ENCODE data around the gene GAB4.

GAB4 gene

GRCh38 chr22:16965083-16965482, 42.9 kb downstream of the GAB4 start:
- Histone ChIP-seq H3K4me1 (ENCODE audit: control insufficient read depth, insufficient read depth, low read length) (no peaks in the 10 kb centered on the region), H3K36me3 (ENCODE audit: control insufficient read depth, insufficient read depth, low read length, severe bottlenecking) (no peaks in the 10 kb centered on the region), H3K9me3 (ENCODE audit: control insufficient read depth, low read length) (no peaks in the 10 kb centered on the region), H3K4me3 (ENCODE audit: low read length) (no peak overlapping the region), H3K27me3 (replicated peaks; ENCODE audit: control insufficient read depth, insufficient read depth, low read length) (peaks cover 10% of the 10 kb centered on the region), H3K9ac (ENCODE audit: low read length) (no peak overlapping the region)
- no peak for DNase-seq (ENCODE audit: low read depth)

GRCh38 chr22:16964366-16964765, 43.7 kb downstream of the GAB4 start:
- Histone ChIP-seq H3K4me3 (ENCODE audit: low read length) (no peak overlapping the region), H3K9me3 (ENCODE audit: control insufficient read depth, low read length) (no peaks in the 10 kb centered on the region)

GRCh38 chr22:16963189-16963945, 44.7 kb downstream of the GAB4 start:
- Histone ChIP-seq H3K36me3 (ENCODE audit: control insufficient read depth, insufficient read depth, low read length, severe bottlenecking) (no peaks in the 10 kb centered on the region), H3K4me3 (ENCODE audit: low read length) (no peak overlapping the region), H3K9ac (ENCODE audit: low read length) (no peak overlapping the region), H3K27me3 (replicated peaks; ENCODE audit: control insufficient read depth, insufficient read depth, low read length) (peaks cover 3% of the 10 kb centered on the region), H3K9me3 (ENCODE audit: control insufficient read depth, low read length) (no peaks in the 10 kb centered on the region), H3K4me1 (ENCODE audit: control insufficient read depth, insufficient read depth, low read length) (no peaks in the 10 kb centered on the region)
- DNase-seq (ENCODE audit: low read depth), result no peak

More at GRCh38 chr22:16964366-16964765, 43.7 kb downstream of the GAB4 start:
- no peak overlapping the region for H3K9ac ChIP-seq (ENCODE audit: low read length)
- H3K27me3 ChIP-seq (replicated peaks; ENCODE audit: control insufficient read depth, insufficient read depth, low read length), result peaks cover 10% of the 10 kb centered on the region
- DNase-seq (ENCODE audit: low read depth), result no peak
- no peaks in the 10 kb centered on the region for H3K4me1 ChIP-seq (ENCODE audit: control insufficient read depth, insufficient read depth, low read length)
- no peaks in the 10 kb centered on the region for H3K36me3 ChIP-seq (ENCODE audit: control insufficient read depth, insufficient read depth, low read length, severe bottlenecking)

- Histone ChIP-seq H3K9me3 (ENCODE audit: control insufficient read depth, low read length) (no peaks in the 10 kb centered on the region), H3K36me3 (ENCODE audit: control insufficient read depth, insufficient read depth, low read length, severe bottlenecking) (no peaks in the 10 kb centered on the region), H3K27me3 (replicated peaks; ENCODE audit: control insufficient read depth, insufficient read depth, low read length) (peaks cover 2% of the 10 kb centered on the region), H3K4me1 (ENCODE audit: control insufficient read depth, insufficient read depth, low read length) (no peaks in the 10 kb centered on the region), H3K4me3 (ENCODE audit: low read length) (no peak overlapping the region), H3K9ac (ENCODE audit: low read length) (no peak overlapping the region)
- no peak for DNase-seq (ENCODE audit: low read depth)
Measured at GRCh38 chr22:16962501-16962900, 45.5 kb downstream of the GAB4 start.

GRCh38 chr22:16961477-16962186, 46.4 kb downstream of the GAB4 start:
- Histone ChIP-seq H3K4me3 (ENCODE audit: low read length) (no peak overlapping the region), H3K36me3 (ENCODE audit: control insufficient read depth, insufficient read depth, low read length, severe bottlenecking) (no peaks in the 10 kb centered on the region)
- no peak for DNase-seq (ENCODE audit: low read depth)

GRCh38 chr22:16960884-16961249, 47.2 kb downstream of the GAB4 start:
- Histone ChIP-seq H3K9ac (ENCODE audit: low read length) (no peak overlapping the region), H3K9me3 (ENCODE audit: control insufficient read depth, low read length) (no peaks in the 10 kb centered on the region), H3K27me3 (replicated peaks; ENCODE audit: control insufficient read depth, insufficient read depth, low read length) (peaks cover 8% of the 10 kb centered on the region), H3K36me3 (ENCODE audit: control insufficient read depth, insufficient read depth, low read length, severe bottlenecking) (no peaks in the 10 kb centered on the region), H3K4me1 (ENCODE audit: control insufficient read depth, insufficient read depth, low read length) (peaks cover 2% of the 10 kb centered on the region), H3K4me3 (ENCODE audit: low read length) (no peak overlapping the region)
- no peak for DNase-seq (ENCODE audit: low read depth)

More at GRCh38 chr22:16961477-16962186, 46.4 kb downstream of the GAB4 start:
- Histone ChIP-seq H3K27me3 (replicated peaks; ENCODE audit: control insufficient read depth, insufficient read depth, low read length) (peaks cover 6% of the 10 kb centered on the region), H3K9ac (ENCODE audit: low read length) (no peak overlapping the region), H3K4me1 (ENCODE audit: control insufficient read depth, insufficient read depth, low read length) (no peaks in the 10 kb centered on the region), H3K9me3 (ENCODE audit: control insufficient read depth, low read length) (no peaks in the 10 kb centered on the region)

GRCh38 chr22:16960220-16960883, 47.7 kb downstream of the GAB4 start:
- Histone ChIP-seq H3K4me3 (ENCODE audit: low read length) (no peak overlapping the region), H3K9me3 (ENCODE audit: control insufficient read depth, low read length) (no peaks in the 10 kb centered on the region), H3K4me1 (ENCODE audit: control insufficient read depth, insufficient read depth, low read length) (peaks cover 7% of the 10 kb centered on the region), H3K27me3 (replicated peaks; ENCODE audit: control insufficient read depth, insufficient read depth, low read length) (peaks cover 9% of the 10 kb centered on the region), H3K9ac (ENCODE audit: low read length) (no peak overlapping the region), H3K36me3 (ENCODE audit: control insufficient read depth, insufficient read depth, low read length, severe bottlenecking) (no peaks in the 10 kb centered on the region)
- no peak for DNase-seq (ENCODE audit: low read depth)

- Histone ChIP-seq H3K27me3 (replicated peaks; ENCODE audit: control insufficient read depth, insufficient read depth, low read length) (peaks cover 9% of the 10 kb centered on the region), H3K4me3 (ENCODE audit: low read length) (no peak overlapping the region), H3K36me3 (ENCODE audit: control insufficient read depth, insufficient read depth, low read length, severe bottlenecking) (no peaks in the 10 kb centered on the region), H3K9me3 (ENCODE audit: control insufficient read depth, low read length) (no peaks in the 10 kb centered on the region), H3K4me1 (ENCODE audit: control insufficient read depth, insufficient read depth, low read length) (peaks cover 10% of the 10 kb centered on the region), H3K9ac (ENCODE audit: low read length) (no peak overlapping the region)
- DNase-seq (ENCODE audit: low read depth), result no peak
Measured at GRCh38 chr22:16959345-16959930, 48.6 kb downstream of the GAB4 start.

- Histone ChIP-seq H3K27me3 (replicated peaks; ENCODE audit: control insufficient read depth, insufficient read depth, low read length) (peaks cover 9% of the 10 kb centered on the region), H3K4me1 (ENCODE audit: control insufficient read depth, insufficient read depth, low read length) (peaks cover 10% of the 10 kb centered on the region), H3K36me3 (ENCODE audit: control insufficient read depth, insufficient read depth, low read length, severe bottlenecking) (no peaks in the 10 kb centered on the region), H3K4me3 (ENCODE audit: low read length) (no peak overlapping the region), H3K9me3 (ENCODE audit: control insufficient read depth, low read length) (no peaks in the 10 kb centered on the region), H3K9ac (ENCODE audit: low read length) (no peak overlapping the region)
- no peak for DNase-seq (ENCODE audit: low read depth)
Measured at GRCh38 chr22:16958475-16958874, 49.5 kb downstream of the GAB4 start.

- no peaks in the 10 kb centered on the region for H3K36me3 ChIP-seq (ENCODE audit: control insufficient read depth, insufficient read depth, low read length, severe bottlenecking)
- H3K4me1 ChIP-seq (ENCODE audit: control insufficient read depth, insufficient read depth, low read length), result peaks cover 10% of the 10 kb centered on the region
- no peak for DNase-seq (ENCODE audit: low read depth)
- peaks cover 9% of the 10 kb centered on the region for H3K27me3 ChIP-seq (replicated peaks; ENCODE audit: control insufficient read depth, insufficient read depth, low read length)
- H3K4me3 ChIP-seq (ENCODE audit: low read length), result no peak overlapping the region
- H3K9ac ChIP-seq (ENCODE audit: low read length), result no peak overlapping the region
- H3K9me3 ChIP-seq (ENCODE audit: control insufficient read depth, low read length), result no peaks in the 10 kb centered on the region
Measured at GRCh38 chr22:16957781-16958180, 50.2 kb downstream of the GAB4 start.

GRCh38 chr22:16956290-16956689, 51.7 kb downstream of the GAB4 start:
- DNase-seq (ENCODE audit: low read depth), result no peak
- H3K9me3 ChIP-seq (ENCODE audit: control insufficient read depth, low read length), result no peaks in the 10 kb centered on the region
- H3K4me3 ChIP-seq (ENCODE audit: low read length), result no peak overlapping the region
- H3K36me3 ChIP-seq (ENCODE audit: control insufficient read depth, insufficient read depth, low read length, severe bottlenecking), result no peaks in the 10 kb centered on the region
- no peak overlapping the region for H3K9ac ChIP-seq (ENCODE audit: low read length)
- H3K27me3 ChIP-seq (replicated peaks; ENCODE audit: control insufficient read depth, insufficient read depth, low read length), result peaks cover 9% of the 10 kb centered on the region
- peaks cover 10% of the 10 kb centered on the region for H3K4me1 ChIP-seq (ENCODE audit: control insufficient read depth, insufficient read depth, low read length)
